ENCODE data around the gene IFI27.
"Not testable (repeated sequence)": the region's sequence is repeated elsewhere in the genome, so short reads cannot be mapped to it uniquely, and the experiment has no call there.

IFI27 gene

DNA sequence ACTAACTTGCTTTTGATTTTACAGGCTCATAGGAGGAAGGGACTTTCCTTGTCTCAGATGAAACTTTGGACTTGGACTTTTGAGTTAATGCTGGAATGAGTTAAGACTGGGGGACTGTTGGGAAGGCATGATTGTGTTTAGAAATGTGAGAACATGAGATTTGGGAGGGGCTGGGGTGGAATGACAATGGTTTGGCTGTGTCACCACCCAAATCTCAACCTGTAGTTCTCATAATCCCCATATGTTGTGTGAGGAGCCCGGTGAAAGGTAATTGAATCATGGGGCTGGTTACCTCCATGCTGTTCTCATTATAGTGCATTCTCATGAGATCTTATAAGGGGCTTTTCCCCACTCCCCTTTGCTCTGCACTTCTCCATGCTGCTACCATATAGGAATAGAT lies 45.6 kb downstream of the IFI27 start:
- not testable (repeated sequence) for H3K36me3 ChIP-seq (ENCODE audit: insufficient read depth, low read length); H2AFZ ChIP-seq (ENCODE audit: low read length, unreplicated experiment); H3K4me3 ChIP-seq (ENCODE audit: low read depth, low read length); H3K27ac ChIP-seq (ENCODE audit: low read depth, low read length); H3K4me1 ChIP-seq (ENCODE audit: control insufficient read depth, insufficient read depth, low read length, unreplicated experiment); H3K79me2 ChIP-seq (ENCODE audit: control insufficient read depth, insufficient read depth, low read length, unreplicated experiment)
- peaks cover 58% of the 10 kb centered on the region for H3K27me3 ChIP-seq (ENCODE audit: insufficient read depth, low read length)

DNA sequence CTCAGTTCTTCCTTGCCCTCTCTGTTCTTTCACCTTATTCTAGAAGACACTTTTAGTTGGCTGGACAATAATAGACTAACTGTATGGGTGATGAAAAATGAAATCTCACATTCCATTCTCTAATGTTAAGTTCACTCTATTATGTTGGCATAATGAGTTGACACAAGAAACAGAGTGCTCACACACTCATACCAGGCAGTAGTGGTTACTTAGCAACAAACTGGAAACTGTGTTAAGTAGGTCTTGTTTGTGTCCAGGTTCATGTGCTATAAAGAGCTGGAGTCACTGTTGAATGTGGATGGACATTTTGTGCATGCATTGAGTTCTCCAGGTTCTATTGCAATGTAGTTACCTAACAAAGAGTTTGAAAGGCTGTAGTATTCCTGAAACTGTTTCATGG lies 46.7 kb downstream of the IFI27 start:
- Histone ChIP-seq H3K4me1 (ENCODE audit: control insufficient read depth, insufficient read depth, low read length, unreplicated experiment) (peaks cover 3% of the 10 kb centered on the region), H2AFZ (ENCODE audit: low read length, unreplicated experiment) (no peak overlapping the region), H3K4me3 (ENCODE audit: low read depth, low read length) (no peak overlapping the region), H3K36me3 (ENCODE audit: insufficient read depth, low read length) (no peaks in the 10 kb centered on the region), H3K27me3 (ENCODE audit: insufficient read depth, low read length) (peaks cover 52% of the 10 kb centered on the region), H3K27ac (ENCODE audit: low read depth, low read length) (no peak overlapping the region), H3K79me2 (ENCODE audit: control insufficient read depth, insufficient read depth, low read length, unreplicated experiment) (no peaks in the 10 kb centered on the region)

- Histone ChIP-seq H3K27me3 (ENCODE audit: insufficient read depth, low read length) (peaks cover 41% of the 10 kb centered on the region), H3K79me2 (ENCODE audit: control insufficient read depth, insufficient read depth, low read length, unreplicated experiment) (no peaks in the 10 kb centered on the region), H3K27ac (ENCODE audit: low read depth, low read length) (no peak overlapping the region), H3K4me3 (ENCODE audit: low read depth, low read length) (no peak overlapping the region), H3K4me1 (ENCODE audit: control insufficient read depth, insufficient read depth, low read length, unreplicated experiment) (peaks cover 7% of the 10 kb centered on the region), H3K36me3 (ENCODE audit: insufficient read depth, low read length) (no peaks in the 10 kb centered on the region), H2AFZ (ENCODE audit: low read length, unreplicated experiment) (no peak overlapping the region)
These were observed 47.8 kb downstream of the IFI27 start for GRCh38 chr14:94158239-94158883.

DNA sequence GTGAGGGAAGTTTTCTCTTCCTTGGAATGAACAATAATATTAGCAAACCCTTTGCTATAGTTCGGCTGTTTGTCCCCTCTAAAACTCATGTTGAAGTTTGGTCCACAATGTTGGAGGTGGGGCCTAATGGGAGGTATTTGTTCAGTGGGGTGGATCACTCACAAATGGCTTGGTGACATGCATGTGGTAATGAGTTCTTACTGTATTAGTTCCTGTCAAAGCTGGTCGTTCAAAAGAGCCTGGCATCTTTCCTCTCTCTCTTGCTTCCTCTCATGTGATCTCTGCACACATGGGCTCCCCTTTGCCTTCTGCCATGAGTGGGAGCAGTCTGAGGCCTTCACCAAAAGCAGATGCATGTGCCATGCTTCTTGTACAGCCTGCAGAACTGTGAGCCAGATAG lies 50.5 kb downstream of the IFI27 start:
- no peak overlapping the region for H2AFZ ChIP-seq (ENCODE audit: low read length, unreplicated experiment)
- no peak overlapping the region for H3K27ac ChIP-seq (ENCODE audit: low read depth, low read length)
- H3K36me3 ChIP-seq (ENCODE audit: insufficient read depth, low read length), result no peaks in the 10 kb centered on the region
- H3K4me1 ChIP-seq (ENCODE audit: control insufficient read depth, insufficient read depth, low read length, unreplicated experiment), result peaks cover 7% of the 10 kb centered on the region
- peaks cover 37% of the 10 kb centered on the region for H3K27me3 ChIP-seq (ENCODE audit: insufficient read depth, low read length)
- no peak overlapping the region for H3K4me3 ChIP-seq (ENCODE audit: low read depth, low read length)
- no peaks in the 10 kb centered on the region for H3K79me2 ChIP-seq (ENCODE audit: control insufficient read depth, insufficient read depth, low read length, unreplicated experiment)

DNA sequence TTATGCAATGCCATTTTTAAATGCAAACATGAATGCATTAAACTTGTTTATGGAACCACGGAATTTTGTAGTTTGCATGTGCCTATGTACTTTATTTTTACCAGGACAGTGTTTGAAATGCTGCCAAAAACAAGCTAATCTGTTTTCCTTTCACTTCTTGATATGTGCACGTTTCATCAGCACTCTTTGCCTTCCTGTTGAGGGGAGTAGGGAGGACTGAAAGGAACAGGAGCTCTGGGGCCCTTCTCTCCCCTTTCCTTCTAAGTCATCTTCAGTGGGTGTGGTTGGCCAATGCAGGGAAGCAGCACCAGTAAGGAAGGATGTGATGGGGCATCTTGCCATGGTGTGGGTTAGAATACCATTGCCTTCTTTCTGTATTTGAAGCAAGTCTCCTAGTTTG lies 51.4 kb downstream of the IFI27 start:
- H3K27ac ChIP-seq (ENCODE audit: low read depth, low read length), result no peak overlapping the region
- peaks cover 7% of the 10 kb centered on the region for H3K4me1 ChIP-seq (ENCODE audit: control insufficient read depth, insufficient read depth, low read length, unreplicated experiment)
- no peaks in the 10 kb centered on the region for H3K36me3 ChIP-seq (ENCODE audit: insufficient read depth, low read length)
- peak overlapping the region; percentile 10; the same call in 1 of the 2 replicates for H3K4me3 ChIP-seq (ENCODE audit: low read depth, low read length)
- peak overlapping the region; percentile 47 for H2AFZ ChIP-seq (ENCODE audit: low read length, unreplicated experiment)
- peaks cover 28% of the 10 kb centered on the region for H3K27me3 ChIP-seq (ENCODE audit: insufficient read depth, low read length)
- H3K79me2 ChIP-seq (ENCODE audit: control insufficient read depth, insufficient read depth, low read length, unreplicated experiment), result no peaks in the 10 kb centered on the region

GRCh38 chr14:94162466-94162865 lies 51.9 kb downstream of the IFI27 start:
- H2AFZ ChIP-seq (ENCODE audit: low read length, unreplicated experiment), result no peak overlapping the region

DNA sequence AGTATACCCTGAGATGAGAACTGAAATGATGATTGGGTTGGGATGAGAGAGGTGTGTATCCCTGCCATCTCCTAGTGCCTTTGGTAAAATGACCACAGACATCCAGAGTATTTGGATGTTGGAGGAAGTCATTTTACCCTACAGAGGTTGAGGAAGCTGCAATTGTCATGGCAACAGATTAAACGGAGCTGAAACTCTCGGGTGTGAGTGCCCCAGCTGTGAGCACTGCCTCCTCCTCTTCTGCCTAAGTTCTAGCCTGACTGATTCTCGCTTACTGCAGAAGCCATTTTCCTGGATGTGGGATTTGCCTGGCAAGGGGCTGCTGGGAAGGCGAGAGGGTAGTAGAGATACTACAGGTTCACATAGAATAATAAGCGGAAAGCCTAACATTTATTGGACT lies 53.3 kb downstream of the IFI27 start:
- Histone ChIP-seq H3K27me3 (ENCODE audit: insufficient read depth, low read length) (peaks cover 13% of the 10 kb centered on the region), H3K4me3 (ENCODE audit: low read depth, low read length) (no peak overlapping the region), H3K27ac (ENCODE audit: low read depth, low read length) (no peak overlapping the region), H3K4me1 (ENCODE audit: control insufficient read depth, insufficient read depth, low read length, unreplicated experiment) (peaks cover 7% of the 10 kb centered on the region), H3K79me2 (ENCODE audit: control insufficient read depth, insufficient read depth, low read length, unreplicated experiment) (no peaks in the 10 kb centered on the region), H2AFZ (ENCODE audit: low read length, unreplicated experiment) (no peak overlapping the region), H3K36me3 (ENCODE audit: insufficient read depth, low read length) (no peaks in the 10 kb centered on the region)

More at GRCh38 chr14:94162466-94162865, 51.9 kb downstream of the IFI27 start:
- H3K4me1 ChIP-seq (ENCODE audit: control insufficient read depth, insufficient read depth, low read length, unreplicated experiment), result peaks cover 7% of the 10 kb centered on the region
- no peaks in the 10 kb centered on the region for H3K36me3 ChIP-seq (ENCODE audit: insufficient read depth, low read length)
- H3K27ac ChIP-seq (ENCODE audit: low read depth, low read length), result no peak overlapping the region
- H3K4me3 ChIP-seq (ENCODE audit: low read depth, low read length), result peak overlapping the region; percentile 10; the same call in 1 of the 2 replicates
- H3K79me2 ChIP-seq (ENCODE audit: control insufficient read depth, insufficient read depth, low read length, unreplicated experiment), result no peaks in the 10 kb centered on the region
- H3K27me3 ChIP-seq (ENCODE audit: insufficient read depth, low read length), result peaks cover 25% of the 10 kb centered on the region

DNA sequence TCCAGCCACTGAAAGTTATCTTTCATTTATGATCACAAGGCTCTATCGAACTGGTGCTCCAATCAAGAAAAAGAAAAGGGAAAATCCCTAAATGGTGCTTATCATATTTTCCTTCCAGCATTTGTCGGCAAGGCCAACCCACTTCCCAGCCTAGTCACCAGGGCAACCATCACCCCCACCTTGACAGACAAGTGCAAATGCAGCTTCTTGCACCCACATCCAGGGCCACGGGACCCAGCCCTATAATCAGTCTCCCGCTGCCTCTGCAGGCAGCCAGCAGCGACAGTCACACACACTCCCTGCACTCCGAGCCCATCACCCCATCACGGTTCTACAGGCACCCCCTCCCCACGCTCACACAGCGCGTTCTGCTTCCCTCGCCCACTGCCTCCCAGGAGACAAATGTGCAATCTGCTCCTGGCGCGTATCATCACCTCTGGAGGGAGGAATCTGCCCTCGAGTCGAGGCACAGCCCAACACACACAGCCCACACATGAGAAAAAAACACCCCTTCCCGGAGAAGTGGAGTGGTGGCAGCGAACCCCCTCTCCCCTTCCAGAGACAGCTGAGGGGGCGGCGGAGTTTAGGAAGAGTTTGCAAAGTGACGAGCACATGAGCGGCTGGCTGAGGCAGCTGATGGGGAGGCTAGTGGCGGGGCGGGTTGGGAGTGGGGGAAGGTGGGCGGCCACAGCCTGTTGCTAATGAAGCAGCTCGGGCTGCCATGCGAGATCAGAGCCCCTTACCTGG lies 54.3 kb downstream of the IFI27 start:
- Histone ChIP-seq H3K79me2 (ENCODE audit: control insufficient read depth, insufficient read depth, low read length, unreplicated experiment) (no peaks in the 10 kb centered on the region), H3K4me1 (ENCODE audit: control insufficient read depth, insufficient read depth, low read length, unreplicated experiment) (peaks cover 7% of the 10 kb centered on the region), H3K27me3 (ENCODE audit: insufficient read depth, low read length) (peaks cover 12% of the 10 kb centered on the region; the same call in 1 of the 2 replicates), H3K36me3 (ENCODE audit: insufficient read depth, low read length) (no peaks in the 10 kb centered on the region), H3K27ac (ENCODE audit: low read depth, low read length) (no peak overlapping the region), H2AFZ (ENCODE audit: low read length, unreplicated experiment) (no peak overlapping the region), H3K4me3 (ENCODE audit: low read depth, low read length) (peak overlapping the region; percentile 31; the same call in 1 of the 2 replicates)

GRCh38 chr14:94165744-94166143 lies 55.2 kb downstream of the IFI27 start:
- Histone ChIP-seq H3K36me3 (ENCODE audit: insufficient read depth, low read length) (no peaks in the 10 kb centered on the region), H3K4me1 (ENCODE audit: control insufficient read depth, insufficient read depth, low read length, unreplicated experiment) (peaks cover 7% of the 10 kb centered on the region), H3K79me2 (ENCODE audit: control insufficient read depth, insufficient read depth, low read length, unreplicated experiment) (no peaks in the 10 kb centered on the region), H3K27ac (ENCODE audit: low read depth, low read length) (no peak overlapping the region), H2AFZ (ENCODE audit: low read length, unreplicated experiment) (no peak overlapping the region), H3K27me3 (ENCODE audit: insufficient read depth, low read length) (peaks cover 12% of the 10 kb centered on the region; the same call in 1 of the 2 replicates), H3K4me3 (ENCODE audit: low read depth, low read length) (no peak overlapping the region)

Data from ACC112 (cell line).